GM21737 (cell line): ENCODE measurements around the gene LRRC30.
"Not testable (repeated sequence)": the region's sequence is repeated elsewhere in the genome, so short reads cannot be mapped to it uniquely, and the experiment has no call there.

Experiments used
- ATAC-seq: cut with Tn5 transposase; IDR thresholded peaks from one replicate; pipeline ENCODE4 v1.9.1; 2021; ENCODE audit warnings: mild to moderate bottlenecking, moderate library complexity; ENCODE audit not compliant: unreplicated experiment

The LRRC30 gene

DNA sequence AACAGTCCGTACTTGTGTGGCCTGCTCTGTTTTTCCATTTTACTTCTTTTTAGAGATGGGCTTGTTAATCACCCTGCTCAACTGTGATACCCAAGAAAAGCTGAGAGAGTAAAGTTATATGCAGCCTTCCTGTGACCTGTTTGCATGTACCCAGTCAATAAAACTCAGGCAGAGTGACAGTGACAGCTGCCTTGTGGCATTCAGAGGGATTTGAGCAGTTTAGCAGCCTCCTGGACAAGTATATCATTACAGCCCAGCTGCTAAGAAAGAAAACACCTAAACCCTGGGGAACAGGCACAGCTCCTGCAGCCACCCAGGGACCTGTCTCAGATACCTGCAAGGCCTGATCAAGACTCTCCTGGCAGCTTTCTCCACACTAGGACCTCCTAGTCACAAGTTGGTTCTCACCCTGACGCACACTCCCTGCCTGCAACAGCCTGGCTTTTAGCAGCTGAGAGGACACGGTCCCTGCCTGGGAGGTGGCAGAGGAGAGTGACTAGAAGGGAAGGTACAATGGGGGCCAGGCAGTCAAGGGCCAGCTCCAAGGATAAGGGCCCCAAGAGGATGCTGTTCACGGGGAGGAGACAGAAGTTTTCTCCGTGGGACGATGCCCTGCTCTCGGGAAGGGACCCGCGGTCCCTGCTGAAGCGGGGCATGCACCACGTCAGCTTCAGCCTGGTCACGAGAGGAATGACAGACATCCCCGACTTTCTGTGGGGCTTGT lies at the start of gene LRRC30:
LRRC30 (plus strand) TSS at position 464 of the 724 bp plus-strand sequence; CDS start at position 514, 50 bp downstream.
- no peak for ATAC-seq

DNA sequence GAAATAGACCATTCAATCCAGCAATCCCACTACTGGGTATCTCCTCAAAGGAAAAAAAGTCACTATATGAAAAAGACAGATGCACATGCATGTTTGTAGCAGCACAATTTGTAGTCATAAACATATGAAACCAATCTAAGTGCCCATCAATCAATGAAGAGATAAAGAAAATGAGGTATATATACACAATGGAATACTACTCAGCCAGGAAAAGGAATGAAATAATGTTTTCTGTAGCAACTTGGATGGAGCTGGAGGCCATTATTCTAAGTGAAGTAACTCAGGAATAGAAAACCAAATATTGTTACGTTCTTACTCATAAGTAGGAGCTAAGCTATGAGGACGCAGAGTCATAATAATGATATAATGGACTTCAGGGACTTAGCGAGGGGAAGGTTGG lies 45.2 kb upstream of the LRRC30 start:
- ATAC-seq = no peak

DNA sequence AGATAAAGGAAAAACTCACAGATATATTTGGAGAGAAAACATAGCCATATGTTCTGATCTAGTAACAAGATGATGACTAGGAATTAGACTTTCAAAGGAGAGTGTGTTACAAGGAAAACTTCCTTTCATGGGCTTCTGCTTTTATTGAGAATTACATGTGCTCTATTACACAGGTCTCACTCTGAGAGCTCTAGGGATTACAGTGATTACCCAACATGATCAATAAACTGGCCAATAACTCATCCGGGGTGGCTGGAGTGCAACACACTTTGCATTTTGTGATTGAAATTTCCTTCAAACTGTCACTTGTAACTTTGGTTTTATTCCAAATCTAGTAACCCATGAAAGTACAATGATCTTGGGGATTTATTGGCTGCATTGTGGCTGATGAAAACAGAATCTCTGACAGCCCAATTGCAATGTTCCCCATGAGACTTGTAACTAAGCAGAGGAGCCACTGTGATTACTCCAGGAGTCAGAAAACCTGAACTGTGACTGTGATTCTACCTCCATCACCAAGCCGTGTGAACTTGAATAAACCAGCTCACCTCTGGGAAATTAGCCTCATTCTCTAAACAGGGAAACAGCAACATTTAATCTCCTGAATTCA lies 40.2 kb upstream of the LRRC30 start:
- no peak for ATAC-seq

DNA sequence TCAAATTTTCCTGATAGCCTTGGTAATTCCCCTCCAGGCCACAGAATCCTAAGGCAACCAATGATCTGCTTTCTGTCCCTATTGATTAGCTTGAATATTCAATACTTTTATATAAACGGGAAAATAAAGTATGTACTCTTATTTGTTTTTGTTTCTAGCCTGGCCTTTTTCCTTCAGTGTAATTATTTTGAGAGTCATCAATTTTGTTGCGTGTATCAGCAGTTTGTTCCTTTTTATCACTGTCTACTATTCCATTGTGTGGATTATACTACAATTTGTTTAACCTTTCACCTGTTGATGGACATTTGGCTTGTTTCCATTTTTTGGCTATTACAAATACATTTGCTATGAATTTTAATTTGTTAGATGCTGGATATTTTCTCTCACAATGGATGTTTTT lies 39.2 kb upstream of the LRRC30 start:
- no peak for ATAC-seq

DNA sequence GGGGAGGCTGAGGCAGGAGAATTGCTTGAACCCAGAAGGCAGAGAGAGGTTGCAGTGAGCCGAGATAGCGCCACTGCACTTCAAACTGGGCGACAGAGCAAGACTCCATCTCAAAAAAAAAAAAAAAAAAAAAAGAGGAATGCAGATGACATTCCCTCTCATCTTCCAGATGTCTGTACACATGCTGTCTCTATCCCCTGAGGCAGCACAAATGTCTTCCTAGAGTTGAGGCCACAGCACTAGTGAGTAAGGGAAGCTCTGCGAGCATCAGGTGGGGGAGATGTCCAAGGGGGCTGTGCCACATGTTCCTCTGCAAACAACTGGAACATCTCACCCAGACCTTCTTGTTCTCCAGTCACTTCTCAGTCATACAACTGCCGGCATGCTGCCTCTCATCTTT lies 35.6 kb upstream of the LRRC30 start:
- ATAC-seq = no peak

DNA sequence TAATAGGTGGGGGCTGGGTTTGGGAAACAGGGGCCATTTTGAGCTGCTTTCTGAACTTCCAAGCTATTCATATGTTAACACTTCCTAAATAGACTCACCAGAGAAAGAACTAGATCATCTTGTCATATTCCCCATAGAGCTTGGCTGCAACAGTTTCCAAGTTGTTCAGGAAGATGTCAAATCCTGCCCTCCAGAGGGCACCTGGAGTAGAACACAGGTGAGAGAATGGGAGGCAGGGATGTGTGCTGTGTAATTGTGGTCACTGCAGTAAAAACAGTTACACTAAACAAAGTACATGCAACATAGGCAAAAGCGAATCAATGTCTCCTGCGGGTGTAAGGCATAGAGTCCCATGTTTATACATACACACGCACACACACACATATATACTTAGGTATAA lies 34.5 kb upstream of the LRRC30 start:
- no peak for ATAC-seq

DNA sequence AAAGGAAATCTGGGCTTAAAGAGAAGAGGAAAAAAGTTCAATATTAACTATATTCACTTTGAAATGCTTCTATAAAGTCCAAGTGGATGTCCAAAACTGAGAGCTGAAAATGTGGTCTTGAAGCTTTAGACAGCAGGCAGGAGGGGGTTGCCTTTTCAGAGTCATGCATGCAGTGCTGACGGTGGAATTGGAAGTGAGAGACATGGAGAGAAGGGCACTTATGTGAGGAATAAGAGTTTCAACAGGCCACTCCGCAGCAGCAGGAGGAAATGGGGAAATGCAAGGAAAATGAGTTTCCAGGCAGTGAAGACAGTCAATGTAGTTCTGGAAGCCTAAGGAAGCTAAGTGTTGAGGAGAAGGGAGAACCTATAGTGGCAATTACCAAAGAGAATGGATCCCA lies 33.0 kb upstream of the LRRC30 start:
- no peak for ATAC-seq

DNA sequence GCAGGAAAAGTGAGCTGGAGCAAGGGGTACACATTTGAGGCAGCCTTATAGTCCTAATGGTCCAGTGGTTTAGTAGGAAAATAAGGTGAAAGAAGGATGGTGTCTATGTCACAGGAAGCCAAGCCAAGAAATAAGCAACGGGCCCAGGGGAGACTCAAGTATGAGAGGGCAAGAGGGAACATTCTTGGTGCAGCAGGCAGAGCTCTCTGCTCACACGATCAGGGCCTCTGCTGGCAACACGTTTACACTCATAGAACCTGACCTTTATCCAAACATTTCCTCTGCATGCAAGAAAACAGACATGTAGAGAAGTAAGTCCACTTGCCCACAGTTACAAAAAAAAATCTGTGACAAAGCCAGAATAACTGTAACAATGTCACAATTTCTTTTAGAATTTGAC lies 32.6 kb upstream of the LRRC30 start:
- ATAC-seq = no peak

DNA sequence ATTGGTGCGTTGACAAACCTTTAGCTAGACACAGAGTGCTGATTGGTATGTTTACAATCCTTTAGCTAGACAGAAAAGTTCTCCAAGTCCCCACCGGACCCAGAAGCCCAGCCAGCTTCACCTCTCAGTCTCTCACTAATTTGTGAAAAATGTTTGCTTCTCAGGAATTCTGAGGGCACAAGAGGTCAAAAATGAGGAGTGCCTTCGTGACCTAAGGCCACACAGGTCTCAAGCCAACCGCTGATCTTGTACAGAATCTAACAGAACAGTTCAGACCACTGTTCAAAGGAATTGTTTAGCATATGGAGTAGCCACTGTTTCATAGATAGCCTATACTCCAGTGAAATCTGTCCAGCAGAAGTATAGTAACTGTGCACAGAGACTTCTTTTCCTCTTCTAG lies 29.8 kb upstream of the LRRC30 start:
- no peak for ATAC-seq

DNA sequence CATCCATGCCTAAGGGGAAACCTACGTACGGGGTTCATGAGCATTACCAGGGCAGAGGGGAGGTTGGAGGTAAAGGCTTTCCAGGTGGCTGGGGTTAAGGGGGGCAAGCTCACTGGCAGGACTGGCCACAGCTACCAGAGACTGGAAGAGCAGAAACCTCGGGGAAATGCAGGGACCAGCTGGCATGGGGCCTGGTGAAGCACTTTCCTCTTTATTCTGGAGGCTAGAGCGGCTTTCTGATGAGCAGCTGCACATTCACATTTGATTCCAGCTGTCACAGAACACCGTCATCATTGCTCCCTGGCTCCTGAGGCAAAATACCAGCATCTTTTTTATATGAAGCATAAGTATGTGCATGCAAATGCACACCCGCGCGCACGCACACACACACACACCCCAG lies 28.7 kb upstream of the LRRC30 start:
- no peak for ATAC-seq

DNA sequence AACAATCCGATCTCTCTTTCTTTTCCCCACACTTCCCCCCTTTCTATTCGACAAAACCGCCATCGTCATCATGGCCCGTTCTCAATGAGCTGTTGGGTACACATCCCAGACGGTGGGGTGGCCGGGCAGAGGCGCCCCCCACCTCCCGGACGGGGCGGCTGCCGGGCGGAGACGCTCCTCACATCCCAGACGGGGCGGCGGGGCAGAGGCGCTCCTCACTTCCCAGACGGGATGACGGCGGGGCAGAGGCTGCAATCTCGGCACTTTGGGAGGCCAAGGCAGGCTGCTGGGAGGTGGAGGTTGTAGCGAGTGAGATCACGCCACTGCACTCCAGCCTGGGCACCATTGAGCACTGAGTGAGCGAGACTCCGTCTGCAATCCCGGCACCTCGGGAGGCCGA lies 27.3 kb upstream of the LRRC30 start:
- not testable (repeated sequence) for ATAC-seq

DNA sequence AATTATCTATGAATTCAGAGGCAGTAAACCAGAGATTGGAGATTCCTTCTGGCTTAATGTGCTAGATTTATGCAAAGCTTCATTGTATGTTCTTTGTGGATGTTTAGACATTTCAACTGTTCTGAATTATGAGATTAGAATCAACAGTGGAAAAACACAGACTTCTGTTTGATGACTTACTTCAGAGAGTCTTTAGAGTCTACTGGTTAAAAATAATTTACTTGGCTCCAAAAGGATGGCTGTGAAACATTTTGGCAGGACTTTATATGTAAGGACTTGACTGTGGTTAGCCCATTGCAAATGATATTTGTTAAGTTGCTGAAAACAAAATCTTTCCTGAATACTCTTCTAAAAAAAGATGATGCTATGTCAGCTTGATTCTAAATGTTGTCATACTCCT lies 25.5 kb upstream of the LRRC30 start:
- ATAC-seq = no peak

DNA sequence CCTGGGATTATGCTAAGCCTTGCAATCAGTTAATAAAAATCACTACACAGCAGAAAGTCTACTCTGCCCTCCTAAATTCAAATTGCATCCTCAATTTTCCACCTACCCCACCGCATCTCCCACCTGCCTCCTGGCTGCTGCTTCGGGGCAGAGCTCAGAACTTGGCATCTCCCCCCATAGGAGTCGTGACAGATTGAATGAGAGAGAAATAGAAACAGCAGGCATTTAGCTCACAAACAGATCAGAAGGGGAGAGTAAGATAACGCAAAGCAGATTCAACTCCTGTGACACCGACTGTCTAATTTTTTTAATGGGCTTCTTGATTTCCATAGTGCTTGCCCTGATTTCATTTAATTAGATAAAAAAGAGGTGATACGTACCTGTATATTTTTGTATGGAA lies 24.7 kb upstream of the LRRC30 start:
- no peak for ATAC-seq

DNA sequence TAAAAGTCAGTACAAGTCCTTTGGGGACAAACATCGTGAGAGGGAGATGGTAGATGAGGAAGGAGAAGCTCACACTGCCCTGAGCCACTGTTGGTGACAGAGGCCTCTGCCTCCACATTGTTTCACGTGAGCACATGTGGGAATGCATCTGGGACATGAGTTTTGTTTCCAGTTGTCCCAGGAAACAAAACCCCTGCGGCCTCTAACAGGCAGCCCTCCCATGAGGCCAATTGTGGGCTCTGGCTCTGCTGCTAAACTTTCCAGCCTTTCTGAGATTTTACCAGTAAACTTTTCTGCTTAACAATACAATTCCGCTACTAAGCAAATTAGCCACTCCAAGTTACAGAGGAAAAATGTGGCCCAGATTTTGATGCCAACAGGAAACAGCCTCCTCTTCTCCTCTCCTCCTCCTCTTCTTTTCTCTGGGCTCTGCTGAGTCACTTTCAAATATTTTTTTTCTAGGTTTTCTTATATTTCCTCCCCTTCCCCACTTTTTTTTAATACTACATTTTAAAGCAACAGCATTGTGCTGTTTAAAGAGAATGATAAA lies 23.4 kb upstream of the LRRC30 start:
- no peak for ATAC-seq

DNA sequence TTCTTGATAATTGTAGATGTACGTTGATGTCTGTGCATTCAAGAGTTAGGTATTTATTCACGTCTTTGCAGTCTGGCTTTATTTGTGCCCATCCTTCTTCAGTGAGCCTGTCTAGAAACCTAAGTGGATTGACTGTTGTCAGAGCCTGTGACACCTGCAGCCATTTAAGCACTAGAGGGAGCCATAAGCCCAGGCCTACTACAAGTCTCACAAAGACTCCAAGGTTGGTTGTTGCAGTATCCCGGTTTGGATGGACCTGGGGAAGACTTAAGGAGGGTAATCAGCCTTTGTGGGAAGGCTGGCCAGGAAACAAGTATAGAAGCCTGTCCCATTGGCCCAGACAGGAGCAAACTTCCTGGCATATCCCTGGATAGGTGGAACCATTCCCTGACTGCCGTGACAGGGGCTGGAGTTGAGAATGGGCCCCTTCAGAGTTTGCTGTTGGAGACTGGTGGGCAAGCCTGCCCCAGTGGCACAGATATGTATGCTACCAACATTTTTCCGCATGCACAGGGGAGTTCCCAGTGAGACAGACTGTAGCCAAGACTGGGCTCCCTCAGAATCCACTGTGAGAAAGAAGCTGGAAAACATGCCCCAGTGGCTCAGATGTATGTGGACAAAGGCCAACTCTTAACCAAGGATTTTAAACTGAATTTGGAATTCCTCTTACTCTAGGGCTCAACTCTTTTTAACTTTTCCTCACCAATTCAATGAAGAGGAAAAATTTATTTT lies 9.3 kb upstream of the LRRC30 start:
- no peak for ATAC-seq

DNA sequence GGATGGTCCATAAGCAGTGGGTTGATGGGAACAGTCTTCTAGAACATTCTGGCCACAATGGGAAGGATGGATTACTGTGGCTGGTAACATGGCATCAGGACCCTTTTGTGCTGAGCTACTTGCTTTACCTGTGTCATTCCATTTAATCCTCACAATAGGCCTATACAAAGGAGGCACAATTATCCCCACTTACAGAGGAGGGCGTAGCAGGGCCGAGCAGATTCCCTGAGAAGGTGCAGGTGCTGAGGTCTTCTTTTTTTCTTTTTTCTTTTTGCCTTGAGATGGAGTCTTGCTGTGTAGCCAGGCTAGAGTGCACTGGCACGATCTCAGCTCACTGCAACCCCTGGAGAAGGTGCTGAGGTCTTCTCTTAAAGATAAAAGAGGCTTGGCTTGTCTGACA lies 6.7 kb upstream of the LRRC30 start:
- ATAC-seq = no peak

DNA sequence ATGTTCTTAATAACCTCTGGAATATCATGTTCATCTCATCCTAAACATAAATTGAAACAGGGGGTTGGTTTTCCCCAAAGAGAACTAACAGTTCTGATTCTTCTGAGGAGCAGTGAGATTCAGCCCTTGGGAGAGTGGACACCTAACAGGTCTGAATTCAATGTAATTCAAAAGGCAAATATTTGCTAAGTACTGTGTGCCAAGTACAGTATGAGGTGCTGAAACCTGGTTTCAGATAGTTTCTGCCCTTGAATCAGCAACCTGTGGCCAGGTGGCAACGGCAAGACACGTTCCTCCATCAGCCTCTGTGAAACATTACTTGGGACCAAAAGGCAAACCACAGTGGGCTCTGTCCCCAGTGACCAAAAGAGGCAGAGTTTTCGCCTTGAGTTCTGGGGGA lies 1.3 kb downstream of the LRRC30 start:
- ATAC-seq = no peak

DNA sequence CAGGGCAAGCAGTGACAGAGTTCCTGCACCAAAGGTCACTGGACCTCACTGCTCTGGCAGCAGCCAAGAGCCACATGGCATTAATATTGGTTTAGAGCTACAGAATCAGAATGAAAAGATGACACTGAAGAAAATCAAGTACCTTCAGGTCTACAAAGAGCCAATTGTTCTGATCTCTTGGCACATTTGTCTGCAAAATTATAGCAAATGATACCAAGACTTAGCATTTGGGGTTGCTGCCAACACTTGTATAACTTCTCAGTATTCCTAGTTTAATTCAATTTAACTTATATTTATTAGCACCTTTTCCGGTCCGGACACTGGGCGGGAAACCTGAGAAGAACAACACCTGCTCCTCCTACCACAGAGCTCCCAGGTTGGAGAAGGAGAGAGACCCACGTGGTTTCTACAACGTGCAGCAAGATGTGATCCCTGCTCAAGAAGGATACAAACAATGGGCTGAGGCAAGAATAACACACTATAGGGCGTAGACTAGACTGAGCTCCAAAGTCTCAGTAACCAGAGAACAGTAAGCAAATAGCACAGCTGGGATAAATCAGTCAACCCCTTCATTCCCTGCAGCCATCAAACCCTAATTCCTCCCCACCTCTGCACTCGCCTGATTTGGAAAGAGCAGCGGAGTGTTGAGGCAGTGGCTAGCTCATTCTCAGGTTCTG lies 2.4 kb downstream of the LRRC30 start:
- no peak for ATAC-seq

DNA sequence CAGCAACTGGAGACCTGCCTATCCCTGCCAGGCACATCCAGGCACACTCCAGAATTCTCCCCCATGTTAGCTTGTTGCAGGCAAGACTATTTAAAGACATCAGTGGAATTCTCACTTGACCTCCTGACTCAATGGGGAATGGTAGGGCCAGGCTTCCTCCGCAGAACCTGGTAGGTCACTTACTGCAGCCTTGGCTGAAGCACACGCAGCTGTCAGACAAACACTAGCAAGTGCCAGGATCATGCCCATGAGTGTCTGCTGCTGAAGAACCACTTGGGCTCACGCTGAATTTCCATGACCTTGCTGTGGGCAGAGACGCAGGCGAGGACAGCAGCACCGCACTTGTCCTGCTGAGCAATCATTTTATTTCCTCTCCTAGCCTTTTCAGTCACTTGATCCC lies 3.2 kb downstream of the LRRC30 start:
- ATAC-seq = no peak

DNA sequence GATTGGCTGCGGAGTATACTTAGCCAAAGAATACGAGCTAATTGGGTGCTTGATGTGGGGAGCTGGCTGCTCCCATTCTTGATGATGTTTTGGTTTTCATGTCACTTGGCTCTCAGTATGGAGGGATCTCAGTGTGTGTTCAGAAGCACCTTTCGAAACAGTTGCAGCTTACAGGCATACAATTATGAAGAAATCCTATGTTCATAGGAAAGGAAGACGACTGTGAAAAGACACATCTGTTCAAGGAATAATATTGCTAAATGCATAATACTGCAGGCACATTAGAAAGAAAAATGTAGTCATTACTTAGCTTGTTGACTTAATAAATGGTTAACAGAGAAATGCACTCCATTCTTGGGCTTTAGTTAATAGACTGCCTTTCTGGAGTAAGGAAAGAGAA lies 4.1 kb downstream of the LRRC30 start:
- ATAC-seq = no peak

DNA sequence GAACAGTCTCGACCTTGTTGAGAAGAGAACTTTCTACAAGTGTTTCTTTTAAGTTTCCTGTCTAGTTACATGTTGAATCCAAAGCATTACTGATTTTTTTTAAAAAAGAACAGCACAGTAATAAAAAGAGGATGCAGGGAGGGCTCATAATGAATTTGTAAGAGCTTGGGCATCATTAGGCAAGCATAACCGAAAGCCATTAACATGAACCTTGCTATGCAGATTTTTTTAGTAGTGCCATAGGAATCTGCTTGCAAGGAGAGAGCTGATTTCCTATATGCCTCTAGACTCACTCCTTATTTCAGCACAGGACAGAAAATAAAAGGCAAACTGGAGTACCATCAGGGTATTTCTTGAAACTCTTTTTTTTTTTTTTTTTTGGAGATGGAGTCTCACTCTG lies 5.2 kb downstream of the LRRC30 start:
- ATAC-seq = no peak
